ENCODE results near the gene CDH23.

CDH23 gene

GRCh38 chr10:71690094-71690720, 293.5 kb downstream of the CDH23 start:
- DNase-seq (ENCODE audit: low read depth): no peak
- TF ChIP-seq CTCF (IDR thresholded peaks at IDR 0.05; ENCODE audit: insufficient read depth, low read depth, low read length, missing control alignments): no peak
- H3K4me3 ChIP-seq (ENCODE audit: low read length): no peak overlapping the region

DNA sequence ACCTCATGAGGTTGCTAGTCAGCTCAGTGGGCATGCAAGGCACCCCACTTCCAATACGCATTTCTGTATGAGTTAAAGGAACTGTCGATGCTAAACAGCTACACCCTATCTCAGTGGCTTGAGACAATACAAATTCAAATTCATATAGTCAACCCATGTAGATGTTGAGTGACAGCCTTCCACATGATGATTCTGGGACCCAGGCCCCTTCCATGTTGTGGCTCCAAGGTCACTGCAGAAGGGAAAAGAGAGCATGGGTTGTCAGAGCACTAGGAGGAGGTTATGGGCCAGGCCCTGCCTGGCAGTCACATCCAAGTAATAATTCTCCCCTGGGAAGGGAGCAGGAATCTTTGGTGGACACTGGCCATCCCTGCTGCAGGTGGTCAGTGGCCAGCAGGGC, 294.7 kb downstream of the CDH23 start:
- no peak overlapping the region for H3K4me3 ChIP-seq (ENCODE audit: low read length)
- TF ChIP-seq CTCF (IDR thresholded peaks at IDR 0.05; ENCODE audit: insufficient read depth, low read depth, low read length, missing control alignments): no peak
- no peak for DNase-seq (ENCODE audit: low read depth)

DNA sequence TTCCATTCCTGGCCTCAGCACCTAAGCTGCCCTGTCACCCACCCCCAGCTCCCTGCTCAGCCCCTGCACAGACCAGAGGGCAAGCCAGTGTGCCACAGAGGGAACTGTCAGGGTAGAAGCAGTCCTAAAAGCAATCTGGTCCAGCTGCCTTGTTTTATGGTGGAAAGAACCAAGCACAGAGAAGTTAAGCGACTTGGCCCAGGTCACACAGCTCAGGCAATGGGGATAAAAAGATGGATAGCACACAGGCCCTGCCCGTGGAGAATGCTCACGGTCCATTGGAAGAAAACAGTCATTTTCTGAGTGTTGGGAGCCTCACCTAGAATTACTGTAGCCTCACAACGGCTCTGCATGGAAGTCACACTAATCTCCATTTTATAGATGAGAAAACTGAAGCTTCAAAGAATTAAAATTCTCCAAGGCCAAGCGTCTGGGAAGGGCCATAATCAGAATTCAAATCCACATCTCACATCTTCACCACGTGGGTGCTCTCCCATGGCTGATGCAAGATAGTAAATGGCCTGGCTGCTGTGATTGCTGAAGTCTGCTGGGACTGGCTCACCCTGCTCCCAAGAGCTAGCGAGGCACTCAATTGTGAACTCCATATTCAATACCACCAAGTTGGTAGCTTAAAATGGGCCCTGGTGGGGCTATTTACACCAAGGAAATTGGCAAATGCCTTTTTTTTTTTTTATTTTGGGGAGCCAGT, 296.0 kb downstream of the CDH23 start:
- TF ChIP-seq CTCF (IDR thresholded peaks at IDR 0.05; ENCODE audit: insufficient read depth, low read depth, low read length, missing control alignments): no peak
- DNase-seq (ENCODE audit: low read depth): no peak
- no peak overlapping the region for H3K4me3 ChIP-seq (ENCODE audit: low read length)

GRCh38 chr10:71693377-71693776, 296.7 kb downstream of the CDH23 start:
- H3K4me3 ChIP-seq (ENCODE audit: low read length): no peak overlapping the region
- no peak for DNase-seq (ENCODE audit: low read depth)
- no peak for TF ChIP-seq CTCF (IDR thresholded peaks at IDR 0.05; ENCODE audit: insufficient read depth, low read depth, low read length, missing control alignments)

DNA sequence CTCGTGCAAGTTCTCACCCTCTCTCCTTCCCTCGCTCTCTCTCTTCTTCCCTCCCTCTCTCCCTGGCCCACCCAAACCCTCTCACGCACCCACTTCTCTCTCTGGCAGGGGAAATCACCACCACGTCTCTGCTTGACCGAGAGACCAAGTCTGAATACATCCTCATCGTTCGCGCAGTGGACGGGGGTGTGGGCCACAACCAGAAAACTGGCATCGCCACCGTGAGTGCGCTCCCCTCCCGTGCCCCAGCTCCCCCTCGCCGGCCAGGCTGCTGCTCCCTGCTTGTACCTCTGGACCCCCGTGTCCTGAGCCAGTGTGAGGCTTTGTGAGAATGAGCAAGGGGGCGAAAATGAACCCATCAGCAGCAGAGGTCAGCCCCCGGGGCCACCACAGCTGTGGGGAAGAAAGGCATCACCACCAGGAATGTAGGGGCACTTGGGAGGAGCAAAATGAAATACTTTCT, 297.4 kb downstream of the CDH23 start:
- no peak overlapping the region for H3K4me3 ChIP-seq (ENCODE audit: low read length)
- no peak for DNase-seq (ENCODE audit: low read depth)
- no peak for TF ChIP-seq CTCF (IDR thresholded peaks at IDR 0.05; ENCODE audit: insufficient read depth, low read depth, low read length, missing control alignments)

- no peak for DNase-seq (ENCODE audit: low read depth)
- H3K4me3 ChIP-seq (ENCODE audit: low read length): no peak overlapping the region
- no peak for TF ChIP-seq CTCF (IDR thresholded peaks at IDR 0.05; ENCODE audit: insufficient read depth, low read depth, low read length, missing control alignments)
Observed at GRCh38 chr10:71694567-71694968, 297.8 kb downstream of the CDH23 start.

All from epithelial cell of esophagus (primary cell).